Globus pallidus (tissue), 1 donor: Measurements from ENCODE around the gene SEL1L.
"Not testable (repeated sequence)": the region's sequence is repeated elsewhere in the genome, so short reads cannot be mapped to it uniquely, and the experiment has no call there.

Experiments
- DNase-seq: peaks from one replicate; pipeline ENCODE4 v3.0.0-alpha.2; 2015; ENCODE audit warnings: low spot score

SEL1L gene

DNA sequence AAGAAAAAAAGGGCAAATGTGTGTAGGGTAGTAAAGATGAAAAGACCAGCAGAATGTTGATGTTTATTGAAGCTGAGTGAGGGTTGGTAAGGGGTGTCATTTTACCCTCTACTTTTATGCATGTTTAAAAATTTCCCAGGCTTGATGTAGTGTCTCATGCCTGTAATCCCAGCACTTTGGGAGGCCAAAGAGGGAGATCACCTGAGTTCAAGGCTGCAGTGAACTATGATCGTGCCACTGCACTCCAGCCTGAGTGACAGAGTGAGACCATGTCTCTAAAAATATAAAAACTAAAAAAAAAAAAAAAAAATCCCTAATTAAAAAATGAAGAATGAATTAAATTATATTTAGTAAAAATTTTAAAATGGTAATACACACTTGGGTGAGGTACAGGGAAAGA lies 8.5 kb downstream of the SEL1L start:
- DNase-seq, result no peak

DNA sequence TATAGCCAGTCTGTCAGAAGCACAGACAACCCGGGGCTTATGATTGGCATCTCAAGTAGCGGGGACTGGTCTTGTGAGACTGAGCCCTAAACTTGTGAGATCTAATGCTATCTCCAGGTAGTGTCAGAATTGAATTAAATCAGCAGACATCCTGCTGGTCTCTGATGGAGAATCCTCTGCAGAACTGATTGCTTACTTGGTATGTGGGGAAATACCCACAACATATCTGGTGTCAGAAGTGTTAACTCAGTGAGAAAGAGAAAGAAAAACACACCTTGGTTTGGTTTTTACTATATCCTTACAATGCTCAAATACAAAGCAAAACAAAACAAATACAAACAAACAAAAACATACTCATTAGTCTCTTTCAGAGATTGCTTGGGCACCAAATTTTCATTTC lies 10.0 kb downstream of the SEL1L start:
- no peak for DNase-seq

DNA sequence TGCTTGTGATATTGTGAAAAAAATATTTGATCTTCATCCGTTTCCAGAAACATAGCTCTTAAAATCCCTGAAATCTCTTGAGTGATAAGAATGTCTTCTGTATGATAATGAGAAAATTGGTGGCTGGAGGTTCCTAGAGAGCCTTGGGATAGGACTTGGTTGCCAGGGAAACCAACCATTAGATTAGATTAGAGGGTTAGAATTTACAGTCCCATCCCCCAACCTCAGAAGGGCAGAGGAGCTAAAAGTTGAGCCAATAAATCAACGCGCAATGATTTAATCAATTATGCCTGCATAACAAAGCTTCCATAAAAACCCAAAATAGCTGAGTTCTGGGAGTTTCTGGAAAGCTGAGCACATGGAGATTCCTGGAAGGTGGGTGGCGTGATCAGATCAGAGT lies 10.6 kb downstream of the SEL1L start:
- no peak for DNase-seq

DNA sequence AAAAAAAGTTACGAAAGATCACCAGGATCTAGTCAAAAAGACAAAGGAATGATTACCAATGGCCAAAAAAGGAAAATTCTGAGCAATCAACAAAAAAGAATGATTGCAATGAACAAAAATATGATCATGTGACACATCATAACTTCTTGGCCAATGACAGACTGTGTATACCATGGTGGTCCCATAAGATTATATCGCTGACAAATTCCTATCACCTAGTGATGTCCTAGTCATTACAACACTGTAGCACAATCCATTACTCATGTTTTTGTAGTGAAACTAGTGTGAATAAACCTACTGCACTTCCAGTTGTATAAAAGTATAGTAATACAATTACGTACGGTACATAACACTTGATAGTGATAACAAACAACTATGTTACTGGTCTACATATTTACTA lies 12.3 kb downstream of the SEL1L start:
- no peak for DNase-seq

DNA sequence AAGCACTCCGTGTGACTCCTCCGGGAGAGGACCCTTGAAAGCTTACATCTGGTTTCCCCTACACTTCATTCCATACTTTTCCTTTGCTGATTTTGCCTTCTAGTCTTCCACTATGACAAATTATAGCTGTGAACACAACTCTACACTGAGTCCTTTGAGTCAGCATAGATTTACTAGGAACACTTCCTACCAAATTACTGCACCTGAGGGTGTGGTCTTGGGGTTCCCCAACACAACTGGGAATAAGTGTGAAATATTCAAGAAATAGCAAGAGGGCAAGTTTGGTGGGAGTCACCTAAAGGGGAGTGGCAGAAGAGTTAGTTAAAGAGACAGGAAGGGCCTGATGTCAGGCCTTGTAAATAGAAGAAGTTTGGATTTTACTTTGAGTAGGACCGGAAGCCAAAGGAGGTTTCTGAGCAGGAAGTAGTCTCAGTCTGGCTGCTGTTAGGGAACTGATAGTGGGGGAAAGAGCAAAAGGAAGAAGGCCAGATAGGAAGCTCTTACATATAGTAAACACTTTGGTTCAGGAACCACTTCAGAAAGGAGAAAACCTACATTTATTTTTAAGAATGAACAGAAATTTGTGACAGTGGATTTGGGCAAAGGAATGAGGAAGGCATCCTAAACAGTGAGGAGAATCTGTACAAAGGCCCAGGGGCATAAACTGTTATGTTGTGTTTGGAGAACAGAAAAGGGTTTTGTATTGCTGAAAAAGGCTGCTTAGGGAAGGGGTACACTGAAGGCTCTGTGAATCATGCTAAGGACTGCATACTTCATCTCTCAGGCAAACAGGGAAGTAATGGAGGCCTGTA lies 14.2 kb downstream of the SEL1L start:
- DNase-seq, result peak; percentile 71

DNA sequence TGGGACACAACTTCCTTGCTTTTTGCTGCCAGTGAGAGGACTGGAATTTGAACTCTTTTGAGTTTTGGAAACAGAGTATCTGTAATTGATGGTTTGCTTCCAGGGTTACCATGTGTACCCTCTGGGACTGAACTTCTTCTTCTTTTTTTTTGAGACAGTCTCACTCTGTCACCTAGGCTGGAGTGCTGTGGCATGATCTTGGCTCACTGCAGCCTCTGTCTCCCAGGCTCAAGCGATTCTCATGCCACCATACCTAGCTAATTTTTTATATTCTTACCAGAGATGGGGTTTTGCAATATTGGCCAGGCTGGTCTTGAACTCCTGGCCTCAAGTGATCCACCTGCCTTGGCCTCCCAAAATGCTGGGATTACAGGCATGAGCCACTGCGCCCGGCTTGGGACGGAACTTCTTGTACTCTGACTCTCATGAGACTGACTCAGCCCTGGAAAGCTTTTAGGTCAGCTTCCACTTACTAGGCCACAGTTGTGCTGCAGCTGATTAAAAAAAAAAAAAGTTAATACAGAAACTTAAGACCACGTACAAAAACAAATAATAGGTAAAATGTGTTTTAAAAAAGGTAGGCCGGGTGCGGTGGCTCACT lies 15.8 kb downstream of the SEL1L start:
- no peak for DNase-seq

DNA sequence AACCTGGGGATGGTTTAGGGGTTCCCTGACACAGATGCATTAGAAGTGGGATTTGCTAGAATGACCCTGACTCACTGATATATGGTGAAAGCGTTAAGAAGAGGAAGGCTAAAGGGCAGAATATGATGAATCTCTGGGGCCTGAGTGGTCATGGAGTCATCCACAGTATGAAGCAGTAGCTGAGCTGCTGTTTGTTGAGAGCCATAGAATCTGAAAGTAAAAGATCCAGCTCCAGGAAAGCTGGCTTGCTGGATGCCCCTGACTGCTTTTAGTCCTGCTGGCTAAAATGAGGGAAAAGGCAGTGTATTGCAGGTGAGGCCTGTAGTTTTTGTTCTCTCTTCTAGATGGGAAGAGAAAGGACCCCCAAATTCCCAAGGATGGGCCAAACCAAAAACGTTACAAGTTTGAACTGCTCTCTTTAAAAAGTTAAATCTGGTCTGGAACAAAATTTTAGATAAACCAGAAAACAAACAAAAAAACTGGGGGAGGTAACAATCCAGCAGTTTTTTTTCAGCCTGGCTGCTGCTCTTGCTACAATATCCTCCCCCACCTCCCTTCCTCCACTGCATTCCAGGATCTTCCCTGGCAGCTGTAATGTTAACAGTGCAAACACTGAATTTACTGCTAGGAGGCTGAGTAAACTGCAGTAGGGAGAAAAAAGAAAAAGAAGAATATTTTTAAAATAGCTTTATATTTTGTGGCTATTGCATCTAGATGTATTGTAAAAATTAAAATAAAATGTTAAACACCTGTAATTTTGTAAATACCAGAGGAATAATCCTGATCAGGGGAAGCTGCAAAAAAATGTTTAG lies 16.5 kb downstream of the SEL1L start:
- DNase-seq, result no peak

DNA sequence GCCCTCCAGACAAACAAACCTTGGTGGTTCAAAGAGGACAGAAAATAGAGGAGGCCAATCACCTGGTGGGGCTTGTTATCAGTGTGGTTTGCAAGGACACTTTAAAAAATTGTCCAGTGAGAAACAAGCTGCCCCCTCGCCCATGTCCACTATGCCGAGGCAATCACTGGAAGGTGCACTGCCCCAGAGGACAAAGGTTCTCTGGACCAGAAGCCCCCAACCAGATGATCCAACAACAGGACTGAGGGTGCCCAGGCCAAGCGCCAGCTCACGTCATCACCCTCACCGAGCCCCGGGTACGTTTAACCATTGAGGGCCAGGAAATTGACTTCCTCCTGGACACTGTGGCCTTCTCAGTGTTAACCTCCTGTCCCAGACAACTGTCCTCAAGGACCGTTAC lies 17.7 kb downstream of the SEL1L start:
- not testable (repeated sequence) for DNase-seq

DNA sequence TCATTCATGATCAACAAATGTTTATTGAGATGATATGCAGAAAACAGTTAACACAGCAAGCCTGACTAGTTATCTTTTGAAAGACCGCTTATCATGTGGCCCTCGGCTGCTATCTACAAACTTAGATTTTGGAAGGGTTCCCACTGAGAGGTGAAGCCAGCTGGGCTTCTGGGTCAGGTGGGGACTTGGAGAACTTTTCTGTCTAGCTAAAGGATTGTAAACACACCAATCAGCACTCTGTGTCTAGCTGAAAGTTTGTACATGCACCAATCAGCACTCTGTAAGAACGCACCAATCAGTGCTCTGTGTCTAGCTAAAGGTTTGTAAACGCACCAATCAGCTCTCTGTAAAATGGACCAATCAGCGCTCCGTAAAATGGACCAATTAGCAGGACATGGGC lies 20.8 kb downstream of the SEL1L start:
- not testable (repeated sequence) for DNase-seq

DNA sequence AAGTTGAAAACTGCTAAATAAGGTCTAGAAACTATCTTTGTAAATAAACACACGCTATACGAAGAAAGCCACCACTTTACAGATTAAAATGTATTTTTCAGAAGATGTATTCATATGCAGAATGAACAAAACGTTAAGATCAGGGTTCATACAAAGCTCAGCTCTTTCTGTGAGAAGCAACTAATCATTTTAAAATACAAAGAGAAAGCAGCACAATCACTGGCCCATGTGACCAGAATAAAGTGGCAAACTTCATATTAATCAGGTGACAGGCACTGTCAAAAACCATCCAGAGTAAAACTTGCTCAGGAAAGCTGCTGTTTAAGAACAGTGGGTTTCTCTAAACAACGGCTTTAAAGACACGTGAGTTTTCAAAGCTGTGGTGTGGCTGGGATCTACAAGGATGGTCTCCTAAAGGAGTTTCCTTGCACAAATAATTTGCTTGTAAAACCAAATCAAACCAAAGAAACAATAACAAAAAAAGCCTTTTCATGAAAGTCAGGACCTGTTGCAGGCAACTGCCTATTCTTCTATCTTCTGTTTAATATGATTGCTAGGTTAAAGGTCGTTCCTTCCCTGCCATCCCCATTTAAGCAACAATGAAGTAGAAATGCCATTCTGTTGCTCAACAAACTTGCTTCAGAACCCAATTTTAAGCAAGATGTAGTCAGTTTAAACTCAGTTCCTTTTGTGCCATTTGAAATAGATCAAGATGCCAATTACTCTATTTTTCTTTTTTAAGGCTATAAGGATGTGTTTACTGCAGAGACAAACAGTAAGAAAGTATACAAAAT lies 22.3 kb downstream of the SEL1L start:
- no peak for DNase-seq

DNA sequence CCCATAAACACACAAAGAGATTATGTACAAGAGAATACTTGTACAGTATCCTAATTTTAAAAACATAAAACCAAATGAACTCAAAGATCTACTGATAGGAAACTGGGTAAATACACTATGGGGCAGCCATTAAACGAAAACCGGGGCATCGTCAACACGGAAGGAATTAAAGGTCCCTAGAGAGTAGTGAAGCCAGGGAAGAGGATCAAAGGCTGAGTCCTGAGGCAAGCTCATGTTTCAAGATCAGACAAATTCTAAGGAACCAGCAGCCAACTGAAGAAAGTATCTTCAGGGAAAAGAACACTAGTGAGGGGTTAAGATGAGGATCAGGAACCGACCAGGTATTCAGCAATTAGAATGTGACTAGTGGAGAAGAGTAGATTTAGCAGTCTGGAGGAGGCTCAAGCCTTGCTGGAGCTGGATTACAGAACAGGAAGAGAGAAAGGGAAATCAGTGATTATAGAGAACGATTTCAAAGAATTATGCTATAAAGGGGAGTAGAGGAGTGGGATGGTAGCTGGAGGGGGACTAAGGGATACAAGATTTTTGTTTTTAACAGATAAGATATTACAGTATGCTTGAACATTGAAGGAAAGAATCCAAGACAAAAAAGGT lies 23.7 kb downstream of the SEL1L start:
- no peak for DNase-seq

DNA sequence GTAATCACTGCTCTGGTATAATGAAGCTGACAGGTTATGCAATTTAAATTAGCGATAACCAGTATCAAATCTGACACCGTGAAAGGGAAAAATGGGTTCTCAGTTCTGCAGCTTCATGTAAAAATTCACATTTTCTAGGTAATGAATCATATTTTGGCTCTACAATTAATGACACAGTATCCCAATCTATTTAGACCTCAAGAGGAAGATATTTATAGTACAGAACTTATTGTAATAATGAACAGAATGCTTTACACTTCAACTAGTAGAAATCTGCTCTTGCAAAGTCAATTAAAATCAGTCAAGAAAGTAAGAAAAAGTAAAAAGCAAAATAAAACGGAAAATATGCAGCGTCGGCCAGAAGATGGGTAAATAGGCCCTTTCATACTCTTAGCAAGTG lies 24.3 kb downstream of the SEL1L start:
- DNase-seq, result no peak

DNA sequence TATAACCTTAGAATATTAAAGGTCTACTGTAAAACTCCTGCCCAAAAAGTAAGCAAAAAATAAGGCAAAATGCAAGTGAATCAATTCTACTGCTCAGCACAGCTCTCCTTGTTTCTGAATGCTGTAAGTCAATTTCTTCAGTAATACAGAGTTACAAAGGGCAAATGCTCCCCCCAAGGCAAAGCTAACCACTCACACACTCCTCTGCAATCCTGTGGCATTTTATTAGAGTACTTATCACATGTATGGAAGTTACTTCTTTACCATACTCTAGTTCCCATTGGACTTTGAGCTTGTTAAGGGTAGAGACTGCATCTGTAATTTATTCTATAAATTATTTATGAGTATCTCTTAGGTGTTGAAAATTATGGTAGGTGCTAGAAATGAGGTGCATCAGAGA lies 27.2 kb downstream of the SEL1L start:
- no peak for DNase-seq

DNA sequence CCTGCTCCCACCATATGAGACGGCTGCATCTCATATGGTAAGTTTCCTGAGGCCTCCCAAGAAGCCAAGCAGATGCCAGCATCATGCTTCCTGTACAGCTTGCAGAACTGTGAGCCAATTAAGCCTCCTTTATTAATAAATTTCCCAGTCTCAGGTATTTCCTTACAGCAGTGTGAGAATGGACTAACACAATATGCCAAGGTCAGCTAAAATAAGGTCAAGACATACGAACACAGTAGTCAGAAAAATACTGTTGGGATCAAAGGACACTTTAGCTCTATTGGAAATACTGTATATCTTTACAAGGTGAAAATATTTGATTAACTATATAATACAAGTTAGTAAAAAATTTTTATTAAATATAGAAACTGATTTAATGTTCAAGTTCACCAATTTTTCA lies 28.8 kb downstream of the SEL1L start:
- no peak for DNase-seq

DNA sequence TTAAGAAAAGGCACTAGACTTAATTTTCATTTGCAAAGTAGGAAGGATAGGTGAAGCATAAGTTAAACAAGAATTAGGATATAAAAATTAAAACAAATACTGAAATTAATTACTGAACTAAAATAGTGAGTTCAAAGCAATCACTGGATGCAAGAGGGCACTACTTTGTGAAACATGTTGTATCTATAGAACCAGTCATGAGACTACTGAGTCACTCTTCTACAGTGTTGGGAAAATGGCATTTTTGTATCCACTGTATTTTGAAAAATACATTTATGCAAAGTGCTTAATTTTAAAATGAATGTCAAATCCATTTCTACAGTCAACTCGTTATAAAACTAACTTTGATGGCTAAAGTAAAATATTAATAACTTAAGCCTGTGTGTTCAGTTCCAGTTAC lies 47.9 kb downstream of the SEL1L start:
- DNase-seq, result no peak

DNA sequence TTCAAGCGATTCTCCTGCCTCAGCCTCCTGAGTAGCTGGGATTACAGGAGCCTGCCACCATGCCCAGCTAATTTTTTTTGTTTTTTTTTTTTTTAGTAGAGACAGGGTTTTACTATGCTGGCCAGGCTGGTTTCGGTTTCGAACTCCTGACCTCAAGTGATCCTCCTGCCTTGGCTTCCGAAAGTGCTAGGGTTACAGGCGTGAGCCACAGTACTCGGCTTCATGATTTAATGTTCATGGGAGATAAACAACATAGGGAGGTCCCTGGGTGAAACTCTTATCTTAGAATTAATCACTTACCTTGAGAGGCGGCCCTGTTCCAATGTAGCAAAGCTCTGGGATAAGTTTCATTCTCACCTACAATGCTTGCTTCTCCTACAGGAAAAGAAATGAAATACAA lies 48.3 kb downstream of the SEL1L start:
- DNase-seq, result no peak

DNA sequence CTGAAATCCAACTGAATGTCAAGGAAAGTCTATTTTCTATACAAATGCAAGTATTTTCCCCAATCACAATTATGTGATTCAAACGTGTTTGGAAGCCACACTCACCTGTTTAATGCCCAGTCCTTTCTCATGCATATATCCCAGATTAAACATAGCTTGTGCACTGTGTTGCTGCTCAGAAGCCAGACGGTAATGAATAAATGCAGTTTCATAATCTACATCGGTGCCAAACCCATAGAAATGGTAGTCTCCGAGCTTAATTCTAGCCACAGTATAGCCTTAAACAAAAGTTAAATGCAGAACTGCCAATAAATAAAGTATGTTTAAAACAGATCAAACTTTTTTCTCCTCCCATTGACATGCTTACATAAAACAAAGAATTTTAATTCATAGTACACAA lies 49.5 kb downstream of the SEL1L start:
- DNase-seq, result no peak

DNA sequence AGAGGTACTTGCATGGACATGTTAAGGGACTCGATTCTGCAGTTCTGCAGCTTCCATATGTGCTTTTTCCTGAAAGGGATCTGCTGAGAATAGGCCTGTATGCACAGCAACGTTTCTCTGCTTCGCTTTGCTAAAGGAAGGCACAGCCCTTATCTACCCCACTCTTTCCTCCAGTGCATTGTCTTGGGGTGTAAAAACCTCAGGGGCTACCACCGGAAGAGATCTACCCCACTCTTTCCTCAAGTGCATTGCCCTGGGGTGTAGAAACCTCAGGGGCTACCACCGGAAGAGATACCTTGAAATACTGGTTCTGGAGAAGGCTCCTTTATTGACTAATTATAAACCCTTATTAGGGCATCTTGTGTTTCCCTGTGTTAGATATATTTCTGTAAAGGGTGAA lies 52.9 kb downstream of the SEL1L start:
- DNase-seq, result no peak

DNA sequence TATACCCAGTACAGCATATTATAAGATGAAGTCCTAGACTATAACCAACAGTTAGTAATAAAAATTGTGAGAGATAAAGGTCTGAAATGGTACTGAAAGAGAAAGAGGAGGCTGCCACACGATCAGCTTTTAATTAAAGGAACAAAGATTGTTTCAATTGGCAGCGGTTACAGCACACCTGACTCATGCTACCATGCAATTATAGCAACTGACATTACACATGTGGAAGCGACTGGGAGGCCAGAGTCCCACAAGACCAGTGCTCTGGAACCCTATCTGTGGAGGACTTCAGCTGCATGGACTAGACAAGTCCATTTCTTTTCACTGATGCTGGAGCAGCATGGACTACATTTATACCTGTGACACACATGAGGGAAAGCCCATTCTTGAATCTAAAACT lies 55.2 kb downstream of the SEL1L start:
- no peak for DNase-seq

DNA sequence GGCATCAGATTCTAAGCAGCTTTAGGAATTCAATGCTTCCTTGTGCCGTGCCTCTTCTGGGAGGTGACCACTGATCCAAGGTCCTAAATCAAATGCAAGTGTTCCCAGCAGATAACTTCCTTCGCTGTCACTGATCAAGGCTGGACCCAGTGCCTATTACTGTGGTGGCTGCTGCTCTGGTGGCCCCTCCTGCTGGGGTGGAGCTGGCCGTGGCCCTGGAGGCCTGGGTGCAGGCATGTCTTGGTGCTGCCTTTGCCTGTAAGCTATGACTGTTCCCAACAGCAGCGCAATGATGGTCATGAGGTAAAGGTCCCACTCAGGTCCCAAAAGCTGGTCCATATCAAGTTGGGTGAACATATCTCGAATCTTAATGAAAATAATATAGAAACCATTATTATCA lies 56.8 kb downstream of the SEL1L start:
- no peak for DNase-seq

DNA sequence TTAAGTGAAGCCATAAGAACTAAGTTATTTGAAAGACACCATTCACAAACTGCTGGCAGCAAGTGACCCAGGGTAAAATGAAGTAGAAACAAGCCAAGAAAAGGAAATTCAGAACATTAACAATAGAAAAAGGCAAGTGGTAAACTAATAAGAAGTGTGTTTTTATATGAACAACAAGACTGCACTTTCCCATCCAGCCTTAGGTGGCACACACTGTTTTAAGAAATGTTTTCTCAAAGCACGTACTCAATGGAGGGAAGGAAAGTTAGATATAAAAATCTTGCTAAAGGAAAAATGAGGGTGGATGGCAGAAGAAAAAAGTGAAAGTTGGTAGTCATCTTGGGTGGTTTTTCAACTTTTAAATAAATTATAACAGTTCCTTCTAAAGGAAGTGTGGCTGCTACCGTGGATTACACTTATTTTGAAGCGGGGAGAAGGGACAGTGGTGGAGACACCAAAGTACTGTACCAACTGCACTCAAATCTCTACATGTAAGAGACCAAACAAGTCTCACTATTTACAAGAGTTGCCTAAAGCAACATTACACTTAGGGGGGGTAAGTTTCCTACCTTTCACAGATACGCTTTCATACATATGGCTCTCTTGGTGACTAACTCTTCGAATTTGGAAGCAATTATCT lies 58.8 kb downstream of the SEL1L start:
- DNase-seq, result no peak

DNA sequence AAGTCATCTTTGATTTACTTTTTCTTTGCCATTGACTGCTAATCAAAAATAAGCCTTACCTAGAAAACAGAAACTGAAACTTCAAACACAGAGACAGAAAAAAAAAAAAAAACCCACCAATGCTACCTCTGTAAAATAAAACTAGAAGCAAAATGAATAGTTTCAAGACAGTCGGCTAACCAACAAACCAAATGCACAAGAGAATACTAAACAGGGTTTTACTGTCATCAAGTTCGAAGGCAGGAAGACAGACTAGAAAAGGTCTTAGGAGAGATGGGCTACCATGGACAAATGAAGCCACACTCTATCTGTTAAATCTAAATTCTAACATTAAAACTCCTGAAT lies 59.5 kb downstream of the SEL1L start:
- DNase-seq, result no peak
